ENCODE results near the gene MPST. TPM values are rescaled to one million over a fixed set of nuclear protein-coding genes. Genes with fewer than 3 reads are reported as not detected.

The MPST gene
- total RNA-seq, 1 experiment from 2014 or later = 40.1 TPM

- DNase-seq (ENCODE audit: low read depth) = peak; percentile 17
Measured at GRCh38 chr22:37044634-37045625, 25.4 kb downstream of the MPST start.

- DNase-seq (ENCODE audit: low read depth) = peak; percentile 18
Measured at GRCh38 chr22:37045958-37046357, 26.4 kb downstream of the MPST start.

- DNase-seq (ENCODE audit: low read depth) = no peak
Measured at GRCh38 chr22:37046589-37046988, 27.0 kb downstream of the MPST start.

- DNase-seq (ENCODE audit: low read depth) = no peak
Measured at GRCh38 chr22:37047006-37047405, 27.5 kb downstream of the MPST start.

- no peak for DNase-seq (ENCODE audit: low read depth)
Measured at GRCh38 chr22:37048133-37048532, 28.6 kb downstream of the MPST start.

GRCh38 chr22:37049224-37049623 is 29.7 kb downstream of the MPST start:
- no peak for DNase-seq (ENCODE audit: low read depth)

- DNase-seq (ENCODE audit: low read depth) = no peak
Measured at GRCh38 chr22:37050913-37051312, 31.4 kb downstream of the MPST start.

GRCh38 chr22:37051391-37052385 is 32.1 kb downstream of the MPST start, which contains the start of gene KCTD17:
Gene KCTD17 (plus strand): TSS chr22:37051742. CDS start chr22:37051761, 19 bp downstream.
- DNase-seq (ENCODE audit: low read depth) = peak; percentile 64

GRCh38 chr22:37052386-37053309 is 33.1 kb downstream of the MPST start:
- DNase-seq (ENCODE audit: low read depth) = no peak

- no peak for DNase-seq (ENCODE audit: low read depth)
Measured at GRCh38 chr22:37053310-37054055, 33.9 kb downstream of the MPST start.

- DNase-seq (ENCODE audit: low read depth) = no peak
Measured at GRCh38 chr22:37054056-37054395, 34.5 kb downstream of the MPST start.

- no peak for DNase-seq (ENCODE audit: low read depth)
Measured at GRCh38 chr22:37054600-37055365, 35.2 kb downstream of the MPST start.

- DNase-seq (ENCODE audit: low read depth) = no peak
Measured at GRCh38 chr22:37056246-37056645, 36.7 kb downstream of the MPST start.

GRCh38 chr22:37057226-37057625 is 37.7 kb downstream of the MPST start:
- DNase-seq (ENCODE audit: low read depth) = no peak

- no peak for DNase-seq (ENCODE audit: low read depth)
Measured at GRCh38 chr22:37057796-37058510, 38.4 kb downstream of the MPST start.

GRCh38 chr22:37058917-37059701 is 39.6 kb downstream of the MPST start:
- no peak for DNase-seq (ENCODE audit: low read depth)

- DNase-seq (ENCODE audit: low read depth) = no peak
Measured at GRCh38 chr22:37059876-37060449, 40.4 kb downstream of the MPST start.

All from RPMI7951 (cell line).